Breast epithelium (tissue), 3 donors: Measurements from ENCODE around the gene ADGRG1.

Experiments
- POLR2A ChIP-seq: fragments of 450-650 bp; IDR thresholded peaks from one replicate; pipeline ENCODE4 v1.6.1; 2016; ENCODE audit warnings: antibody characterized with exemption, mild to moderate bottlenecking, moderate library complexity
- POLR2AphosphoS5 ChIP-seq, 3 donors: sonication (generic); formaldehyde crosslinking; IDR thresholded peaks; one replicate each; pipeline ENCODE4 v1.6.1; 2017; ENCODE audit warnings: antibody characterized with exemption in 3 of 3
- TF ChIP-seq, protein P1 (sequence below), 3 donors: fragments of 450-650 bp; IDR thresholded peaks; one replicate each; pipeline ENCODE4 v1.5.1; 2016 to 2017; ENCODE audit warnings: antibody characterized with exemption in 3 of 3, mild to moderate bottlenecking in 3 of 3, moderate library complexity in 3 of 3

DNA sequence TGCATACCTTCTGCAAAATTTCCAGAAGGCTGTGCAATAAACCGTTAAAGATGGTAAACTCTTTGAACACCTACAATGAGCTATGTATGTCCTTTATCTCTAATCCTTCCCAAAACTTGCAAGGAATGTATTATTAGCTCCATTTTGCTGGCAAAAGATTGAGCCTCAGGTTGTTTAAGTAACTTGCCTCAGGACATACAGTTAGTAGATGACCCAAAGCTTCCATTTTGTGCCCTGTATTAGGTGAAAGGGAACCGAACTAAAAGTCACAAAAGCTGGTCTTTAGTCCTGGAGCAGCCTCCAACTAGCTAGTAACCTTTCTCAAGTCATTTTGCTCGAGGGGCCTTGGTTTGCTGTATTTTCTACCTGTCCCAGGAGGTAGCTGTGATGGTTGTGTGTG is 44.0 kb downstream of the ADGRG1 start:
- TF ChIP-seq, protein P1, sequence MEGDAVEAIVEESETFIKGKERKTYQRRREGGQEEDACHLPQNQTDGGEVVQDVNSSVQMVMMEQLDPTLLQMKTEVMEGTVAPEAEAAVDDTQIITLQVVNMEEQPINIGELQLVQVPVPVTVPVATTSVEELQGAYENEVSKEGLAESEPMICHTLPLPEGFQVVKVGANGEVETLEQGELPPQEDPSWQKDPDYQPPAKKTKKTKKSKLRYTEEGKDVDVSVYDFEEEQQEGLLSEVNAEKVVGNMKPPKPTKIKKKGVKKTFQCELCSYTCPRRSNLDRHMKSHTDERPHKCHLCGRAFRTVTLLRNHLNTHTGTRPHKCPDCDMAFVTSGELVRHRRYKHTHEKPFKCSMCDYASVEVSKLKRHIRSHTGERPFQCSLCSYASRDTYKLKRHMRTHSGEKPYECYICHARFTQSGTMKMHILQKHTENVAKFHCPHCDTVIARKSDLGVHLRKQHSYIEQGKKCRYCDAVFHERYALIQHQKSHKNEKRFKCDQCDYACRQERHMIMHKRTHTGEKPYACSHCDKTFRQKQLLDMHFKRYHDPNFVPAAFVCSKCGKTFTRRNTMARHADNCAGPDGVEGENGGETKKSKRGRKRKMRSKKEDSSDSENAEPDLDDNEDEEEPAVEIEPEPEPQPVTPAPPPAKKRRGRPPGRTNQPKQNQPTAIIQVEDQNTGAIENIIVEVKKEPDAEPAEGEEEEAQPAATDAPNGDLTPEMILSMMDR (IDR thresholded peaks at IDR 0.05), result no peak
- no peak for TF ChIP-seq POLR2AphosphoS5 (IDR thresholded peaks at IDR 0.05)
- no peak for TF ChIP-seq POLR2A
